ENCODE measurements around the gene SLC44A5.
"Not testable (repeated sequence)": the region's sequence is repeated elsewhere in the genome, so short reads cannot be mapped to it uniquely, and the experiment has no call there.

The SLC44A5 gene

DNA sequence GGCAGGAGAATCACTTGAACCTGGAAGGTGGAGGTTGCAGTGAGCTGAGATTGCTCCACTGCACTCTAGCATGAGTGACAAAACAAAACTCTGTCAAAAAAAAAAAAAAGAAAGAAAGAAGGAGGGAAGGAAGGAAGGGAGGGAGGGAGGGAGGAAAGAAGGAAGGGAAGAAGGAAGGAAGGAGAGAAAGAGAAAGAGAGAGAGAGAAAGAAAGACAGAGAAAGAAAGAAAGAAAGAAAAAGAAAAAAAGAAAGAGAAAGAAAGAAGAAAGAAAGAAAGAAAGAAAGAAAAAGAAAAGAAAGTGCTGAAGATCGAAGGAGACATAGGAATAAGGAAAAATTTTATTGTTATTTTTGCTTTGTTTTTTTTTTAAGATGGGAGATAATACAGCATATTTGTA, 166.7 kb downstream of the SLC44A5 start:
- no peak for DNase-seq

DNA sequence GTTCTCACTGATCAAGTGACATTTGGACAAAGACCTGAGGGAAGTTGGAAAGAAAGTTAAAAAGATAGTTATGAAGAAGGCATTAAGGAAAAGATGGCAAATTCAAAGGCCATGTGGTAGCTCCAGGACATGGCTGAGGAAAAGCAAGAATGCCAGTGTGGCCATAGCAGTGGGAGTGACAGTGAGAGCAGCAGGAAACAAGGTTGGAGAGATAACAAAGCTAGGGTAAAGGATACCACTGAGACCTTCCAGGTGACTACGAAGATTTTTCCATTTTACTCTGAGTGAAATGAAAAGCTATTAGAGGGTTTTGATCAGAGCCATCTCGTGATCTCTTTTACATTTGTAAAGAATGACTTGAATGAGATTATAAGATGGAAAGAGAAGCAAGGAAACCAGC, 170.6 kb downstream of the SLC44A5 start:
- no peak for DNase-seq

DNA sequence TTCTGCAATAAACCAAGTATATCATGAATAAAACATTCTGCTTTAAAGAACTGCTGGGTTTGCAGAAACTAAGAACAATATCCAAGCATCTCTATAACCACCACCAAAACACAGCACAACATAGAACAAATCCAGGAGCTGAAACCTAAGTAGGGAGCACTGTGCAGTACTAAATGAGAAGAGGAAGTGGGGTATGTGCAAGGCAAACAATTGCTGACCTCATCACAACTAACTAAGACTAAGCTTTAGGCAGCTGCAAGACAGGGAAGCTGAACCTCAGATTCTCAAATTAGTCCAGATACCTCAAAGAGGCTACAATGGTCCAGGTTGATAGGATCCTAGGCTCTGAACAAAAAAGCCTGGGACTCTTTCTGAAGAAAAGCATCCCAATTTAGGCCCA, 172.6 kb downstream of the SLC44A5 start:
- DNase-seq, result no peak

DNA sequence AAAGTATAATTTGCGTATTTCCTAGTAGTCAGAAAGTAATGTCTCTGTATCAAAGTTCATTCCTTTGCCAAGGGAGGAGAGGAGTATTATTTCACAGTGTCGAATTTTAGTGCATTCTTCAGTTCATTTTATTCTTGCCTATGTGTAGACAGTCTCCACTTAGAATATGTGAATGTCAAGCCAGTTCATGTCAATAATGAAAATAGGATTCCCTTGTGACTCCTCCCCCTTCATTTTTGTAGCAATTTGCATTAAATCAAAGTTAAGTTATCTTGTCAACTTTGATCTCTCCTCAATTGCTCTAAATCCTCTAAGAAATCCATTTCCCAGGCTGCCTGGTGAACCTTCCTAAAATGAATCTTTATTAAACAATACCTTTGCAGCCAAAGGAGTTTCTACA, 179.1 kb downstream of the SLC44A5 start:
- DNase-seq, result no peak

DNA sequence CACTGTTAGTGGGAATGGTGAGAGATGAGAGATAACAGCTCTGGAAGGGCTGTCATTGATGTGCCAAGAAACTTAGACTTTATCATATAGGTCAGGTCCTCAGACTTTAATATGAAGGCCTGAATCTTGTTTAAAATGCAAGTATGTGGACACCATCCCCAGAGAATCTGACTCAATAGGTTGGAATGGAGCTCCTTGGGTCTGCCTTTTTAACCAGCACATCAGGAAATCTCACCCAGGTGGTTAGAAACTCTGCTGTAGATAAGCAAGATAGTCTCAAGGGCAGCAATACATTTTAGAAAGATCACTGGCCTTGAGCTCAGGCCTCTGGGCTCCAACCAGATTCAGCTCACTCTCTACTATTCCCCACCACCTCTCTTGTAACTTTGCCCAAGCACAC, 180.4 kb downstream of the SLC44A5 start:
- DNase-seq, result no peak

DNA sequence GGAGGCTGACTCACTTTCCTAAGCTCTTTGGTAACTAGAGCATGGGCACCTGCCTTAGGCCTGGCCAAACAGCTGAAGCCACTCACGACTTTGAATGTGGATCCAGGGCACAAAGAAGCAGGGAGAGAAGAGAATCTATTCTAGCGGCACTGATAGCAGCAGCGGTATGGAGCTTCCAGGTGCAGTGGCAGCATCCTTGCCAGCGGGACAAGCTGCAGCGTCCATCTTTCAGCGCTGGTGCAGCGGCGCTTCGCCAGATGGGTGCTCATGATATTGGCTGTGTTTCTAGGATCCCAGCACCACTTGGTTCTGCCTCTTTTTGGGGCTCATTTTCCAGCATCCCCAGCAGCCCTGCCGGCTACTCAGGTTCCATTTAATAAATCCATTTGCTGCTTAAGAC, 184.2 kb downstream of the SLC44A5 start:
- no peak for DNase-seq

DNA sequence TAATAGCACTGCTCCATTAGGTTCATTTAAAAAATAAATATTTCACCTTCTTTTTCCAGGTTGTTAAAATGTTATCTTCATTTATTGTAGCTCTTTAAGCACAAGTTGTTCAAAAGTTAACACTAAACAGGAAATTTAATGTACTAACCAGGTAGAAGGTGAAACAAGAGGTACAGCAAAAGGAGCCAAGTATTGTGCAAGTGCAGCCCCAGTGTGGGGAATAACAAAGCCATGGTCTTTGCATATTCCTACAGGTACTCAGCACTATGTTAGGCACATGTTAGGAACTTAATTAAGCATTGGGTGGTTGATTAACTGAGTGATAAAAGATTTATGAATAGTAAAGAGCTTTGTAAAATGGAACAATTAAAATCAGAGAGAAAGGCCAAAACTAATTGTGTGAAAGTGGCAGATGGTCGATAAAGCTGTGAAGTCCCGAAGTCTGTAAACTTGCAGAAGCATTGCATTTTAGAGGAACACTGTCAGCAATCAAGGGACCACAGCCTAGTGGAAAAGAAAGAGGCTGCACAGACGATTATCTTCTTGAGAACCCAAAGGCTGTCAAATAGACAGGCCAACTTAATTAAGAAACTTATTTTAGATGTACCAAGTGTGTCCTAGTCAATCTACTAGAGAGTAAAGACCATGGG, 185.8 kb downstream of the SLC44A5 start:
- DNase-seq, result no peak

DNA sequence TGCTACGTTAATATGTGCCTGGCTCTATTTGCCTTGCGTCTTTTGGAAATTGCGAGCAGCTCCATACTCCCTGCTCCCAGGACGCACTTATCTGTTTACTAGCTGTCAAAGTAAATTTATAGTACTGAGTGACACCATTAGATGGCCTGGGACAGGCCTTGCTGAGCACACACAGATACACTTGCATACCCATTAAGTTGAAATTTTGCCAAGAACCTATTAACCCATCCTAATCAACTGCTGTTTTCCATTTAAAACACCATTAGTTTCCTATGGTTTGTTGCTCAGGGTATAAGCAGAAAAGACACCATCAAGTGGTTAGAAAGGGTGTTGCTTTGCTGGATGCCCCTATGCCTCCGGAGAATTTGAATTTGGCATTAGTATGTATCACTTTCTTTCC, 187.3 kb downstream of the SLC44A5 start:
- DNase-seq, result no peak

DNA sequence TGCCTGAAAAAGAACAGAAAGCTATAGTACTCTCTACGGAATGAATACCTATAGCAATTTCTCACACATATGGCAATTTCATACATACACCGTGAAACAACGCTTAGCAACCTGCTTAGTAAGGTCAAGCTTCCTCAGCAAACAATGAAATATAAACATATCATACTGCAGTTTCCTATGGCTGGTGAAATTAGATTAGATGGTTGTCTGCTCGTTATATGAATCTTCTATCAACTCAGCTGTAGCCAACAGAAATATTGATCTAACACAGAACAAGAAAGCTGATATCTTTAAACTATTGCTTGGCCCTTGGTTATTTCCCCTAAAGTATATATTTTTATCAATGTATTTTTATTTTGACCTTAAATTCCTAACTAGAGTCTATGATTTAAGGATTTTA, 187.8 kb downstream of the SLC44A5 start:
- no peak for DNase-seq

DNA sequence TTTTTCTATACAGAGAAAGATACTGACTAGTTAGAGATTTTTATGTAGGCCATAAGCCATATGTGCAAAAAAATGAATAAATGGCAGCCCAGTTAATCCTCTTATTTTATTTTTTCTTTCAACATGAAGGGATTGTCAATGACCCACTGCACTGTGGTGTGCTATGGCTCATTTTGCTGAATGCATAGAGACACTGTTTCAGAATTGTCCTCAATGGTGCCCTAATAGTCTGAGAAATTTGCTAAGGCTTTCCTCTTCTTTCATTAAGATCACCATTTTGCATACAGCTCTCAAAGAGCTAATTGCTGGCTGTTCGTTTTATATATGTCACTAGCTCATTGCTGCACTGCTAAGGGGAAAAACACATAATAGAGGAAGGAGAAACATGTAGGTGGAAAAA, 189.5 kb downstream of the SLC44A5 start:
- DNase-seq, result no peak

DNA sequence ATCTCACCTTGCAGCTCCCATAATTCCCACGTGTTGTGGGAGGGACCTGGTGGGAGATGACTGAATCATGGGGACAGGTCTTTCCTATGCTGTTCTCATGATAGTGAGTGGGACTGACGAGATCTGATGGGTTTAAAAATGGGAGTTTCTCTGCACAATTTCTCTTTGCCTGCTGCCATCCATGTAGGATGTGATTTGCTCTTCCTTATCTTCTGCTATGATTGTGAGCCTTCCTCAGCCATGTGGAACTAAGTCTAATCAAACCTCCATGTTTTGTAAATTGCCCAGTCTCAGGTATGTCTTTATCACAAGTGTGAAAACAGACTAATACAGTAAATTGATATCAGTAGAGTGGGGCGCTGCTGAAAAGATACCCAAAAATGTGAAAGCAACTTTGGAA, 195.7 kb downstream of the SLC44A5 start:
- DNase-seq, result no peak

DNA sequence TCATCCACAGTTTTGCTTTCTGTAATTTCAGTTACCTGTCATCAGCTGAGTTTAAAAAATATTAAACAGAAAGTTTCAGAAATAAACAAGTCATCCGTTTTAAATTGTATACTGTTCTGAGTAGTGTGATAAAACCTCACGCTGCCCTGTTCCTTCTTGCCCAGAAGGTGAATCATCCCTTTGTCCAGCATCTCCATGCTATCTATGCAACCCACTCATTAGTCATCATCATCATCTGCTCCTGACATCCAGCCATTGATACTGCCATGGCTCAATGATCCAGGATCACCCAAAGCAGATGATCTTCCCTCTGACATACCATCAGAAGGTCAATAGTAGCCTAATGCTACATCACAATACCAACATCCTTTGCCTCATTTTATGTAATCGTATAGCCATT, 198.3 kb downstream of the SLC44A5 start:
- no peak for DNase-seq

DNA sequence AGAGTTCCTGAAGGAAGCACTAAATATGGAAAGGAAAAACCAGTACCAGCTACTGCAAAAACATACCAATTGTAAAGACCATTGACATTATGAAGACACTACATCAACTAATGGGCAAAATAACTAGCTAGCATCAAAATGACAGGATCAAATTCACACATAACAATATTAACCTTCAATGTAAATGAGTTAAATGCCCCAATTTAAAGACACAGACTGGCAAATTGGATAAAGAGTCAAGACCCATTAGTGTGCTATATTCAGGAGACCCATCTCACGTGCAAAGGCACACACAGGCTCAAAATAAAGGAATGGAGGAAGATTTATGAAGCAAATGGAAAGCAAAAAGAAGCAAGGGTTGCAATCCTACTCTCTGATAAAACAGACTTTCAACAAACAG, 206.2 kb downstream of the SLC44A5 start:
- not testable (repeated sequence) for DNase-seq

DNA sequence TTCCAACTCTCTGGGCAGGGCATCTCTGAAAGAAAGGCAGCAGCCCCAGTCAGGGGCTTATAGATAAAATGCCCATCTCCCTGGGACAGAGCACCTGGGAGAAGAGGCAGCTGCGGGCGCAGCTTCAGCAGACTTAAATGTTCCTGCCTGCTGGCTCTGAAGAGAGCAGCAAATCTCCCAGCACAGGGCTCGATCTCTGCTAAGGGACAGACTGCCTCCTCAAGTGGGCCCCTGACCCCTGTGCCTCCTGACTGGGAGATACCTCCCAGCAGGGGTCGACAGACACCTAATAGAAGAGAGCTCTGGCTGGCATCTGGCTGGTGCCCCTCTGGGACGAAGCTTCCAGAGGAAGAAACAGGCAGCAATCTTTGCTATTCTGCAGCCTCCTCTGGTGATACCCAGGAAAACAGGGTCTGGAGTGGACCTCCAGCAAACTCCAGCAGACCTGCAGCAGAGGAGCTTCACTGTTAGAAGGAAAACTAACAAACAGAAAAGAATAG, 207.7 kb downstream of the SLC44A5 start:
- DNase-seq, result not testable (repeated sequence)

DNA sequence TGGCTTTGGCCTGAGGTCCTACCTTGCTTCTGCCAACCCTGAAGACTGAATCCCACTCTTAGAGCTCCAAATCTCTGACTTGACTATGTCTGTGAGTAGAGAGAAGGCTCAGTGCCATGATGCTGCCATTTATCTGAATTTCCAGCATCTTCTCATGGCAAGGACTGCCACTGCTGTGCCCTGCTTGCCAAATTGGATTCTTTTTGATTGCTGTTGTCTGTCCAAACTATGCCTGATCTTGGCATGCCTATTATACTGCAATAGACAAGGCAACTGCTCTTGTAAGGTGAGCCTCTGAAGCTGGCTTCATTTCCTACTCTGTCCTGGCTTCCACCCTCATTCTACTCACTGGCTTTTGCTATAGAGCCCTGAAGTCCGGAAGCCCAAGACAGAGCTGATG, 210.2 kb downstream of the SLC44A5 start:
- DNase-seq, result no peak

DNA sequence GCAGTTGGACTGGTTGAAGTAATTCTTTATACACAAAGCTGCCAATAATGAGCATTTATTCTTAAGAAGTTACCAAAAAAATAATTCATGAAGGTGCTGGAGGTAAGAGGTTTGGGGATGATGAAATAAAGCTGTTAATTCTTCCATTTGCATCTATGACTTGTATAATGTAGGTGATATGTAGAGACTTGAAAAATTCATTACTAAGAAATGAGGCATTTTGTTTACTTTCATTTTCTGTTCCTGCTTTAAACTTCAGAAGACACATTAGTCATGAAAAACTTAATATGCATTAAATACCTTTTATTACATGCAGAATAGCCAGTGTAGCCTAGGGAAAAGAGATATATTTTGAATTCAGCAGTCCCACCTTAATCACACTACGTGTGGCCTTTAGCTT, 214.2 kb downstream of the SLC44A5 start:
- DNase-seq, result no peak

DNA sequence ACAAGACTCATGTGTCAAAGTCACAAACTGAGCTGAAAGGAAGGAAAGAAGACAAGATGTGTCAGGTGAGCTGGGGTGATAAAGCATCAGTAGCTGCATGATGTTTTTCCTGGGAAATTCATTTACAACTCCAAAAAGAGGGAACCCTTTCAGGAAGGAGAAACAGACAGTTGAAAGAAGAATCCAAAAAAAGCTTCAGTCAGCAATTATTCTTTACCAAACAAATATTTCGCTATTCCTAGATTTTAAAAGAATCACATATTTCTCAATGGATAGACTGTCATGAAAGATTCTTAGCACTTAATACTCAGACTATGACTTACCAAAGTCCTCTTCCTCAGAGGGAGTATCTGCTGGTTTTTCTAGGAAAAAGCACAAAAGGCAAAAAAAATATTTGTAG, 214.7 kb downstream of the SLC44A5 start:
- no peak for DNase-seq

DNA sequence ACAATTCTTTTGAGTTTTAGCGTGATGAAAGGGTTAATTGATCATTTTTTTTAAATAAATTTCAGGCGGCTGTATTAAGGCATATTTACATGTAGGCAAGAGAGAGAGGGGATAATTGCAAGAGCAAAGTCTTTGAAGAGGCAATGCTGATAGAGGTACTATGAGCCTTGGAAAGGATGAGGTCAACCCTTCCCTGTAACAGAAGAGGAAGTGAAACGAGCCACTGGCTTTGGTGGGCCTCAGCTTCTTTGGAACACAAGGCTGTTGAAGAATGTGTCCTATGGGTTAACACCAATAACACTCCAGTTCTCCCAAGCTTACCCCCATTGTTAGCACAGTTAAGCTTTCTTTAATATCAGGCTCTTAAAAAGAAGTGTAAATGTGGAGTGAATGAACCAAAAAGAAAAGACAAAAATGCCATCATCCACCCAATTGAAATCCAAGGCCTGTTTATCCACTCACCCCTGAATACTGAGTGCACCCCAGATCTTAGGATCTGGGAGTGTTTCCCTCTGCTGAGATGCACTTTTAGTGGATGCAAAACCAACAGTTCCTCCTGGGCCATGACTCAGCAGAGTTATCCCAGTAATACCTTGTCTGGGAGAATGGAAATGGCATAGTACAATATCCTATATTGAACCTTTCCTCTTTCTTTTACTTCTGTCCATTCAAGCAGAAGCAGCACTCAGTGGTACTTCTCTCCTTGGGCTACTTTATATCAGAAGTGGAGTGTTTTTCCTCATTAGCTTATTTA, 216.4 kb downstream of the SLC44A5 start:
- no peak for DNase-seq

DNA sequence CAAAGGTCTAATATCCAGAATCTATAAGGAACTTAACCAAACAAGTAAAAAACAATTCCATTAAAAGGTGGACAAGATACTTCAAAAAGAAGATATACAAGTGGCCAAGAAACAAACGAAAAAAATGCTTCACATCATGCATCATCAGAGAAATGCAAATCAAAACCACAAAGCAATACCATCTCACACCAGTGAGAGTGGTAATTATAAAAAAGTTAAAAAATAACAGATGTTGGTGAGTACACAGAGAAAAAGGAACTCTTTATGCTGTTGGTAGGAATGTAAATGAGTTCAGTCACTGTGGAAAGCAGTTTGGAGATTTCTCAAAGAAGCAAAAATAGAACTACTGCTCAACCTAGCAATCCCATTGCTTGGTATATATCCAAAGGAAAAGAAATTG, 218.6 kb downstream of the SLC44A5 start:
- DNase-seq, result no peak

DNA sequence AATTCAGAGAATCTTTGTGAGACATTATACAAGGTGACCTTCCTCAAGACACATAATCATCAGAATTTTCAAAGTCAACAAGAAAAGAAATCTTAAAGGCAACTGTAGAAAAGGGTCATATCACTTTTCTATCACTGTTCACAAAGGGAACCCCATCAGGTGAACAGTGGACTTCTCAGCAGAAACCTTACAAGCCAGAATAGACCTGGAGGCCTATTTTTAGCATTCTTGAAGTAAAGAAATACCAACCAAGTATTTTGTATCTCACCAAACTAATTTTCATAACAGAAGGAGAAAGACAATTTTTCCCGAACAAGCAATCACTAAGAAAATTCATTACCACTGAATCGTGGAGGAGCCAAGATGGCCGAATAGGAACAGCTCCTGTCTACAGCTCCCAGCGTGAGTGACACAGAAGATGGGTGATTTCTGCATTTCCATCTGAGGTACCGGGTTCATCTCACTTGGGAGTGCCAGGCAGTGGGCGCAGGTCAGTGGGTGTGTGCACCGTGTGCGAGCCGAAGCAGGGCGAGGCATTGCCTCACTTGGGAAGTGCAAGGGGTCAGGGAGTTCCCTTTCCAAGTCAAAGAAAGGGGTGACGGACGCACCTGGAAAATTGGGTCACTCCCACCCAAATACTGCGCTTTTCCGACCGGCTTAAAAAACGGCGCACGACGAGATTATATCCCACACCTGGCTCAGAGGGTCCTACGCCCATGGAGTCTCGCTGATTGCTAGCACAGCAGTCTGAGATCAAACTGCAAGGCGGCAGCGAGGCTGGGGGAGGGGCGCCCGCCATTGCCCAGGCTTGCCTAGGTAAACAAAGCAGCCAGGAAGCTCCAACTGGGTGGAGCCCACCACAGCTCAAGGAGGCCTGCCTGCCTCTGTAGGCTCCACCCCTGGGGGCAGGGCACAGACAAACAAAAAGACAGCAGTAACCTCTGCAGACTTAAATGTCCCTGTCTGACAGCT, 235.2 kb downstream of the SLC44A5 start:
- not testable (repeated sequence) for DNase-seq

DNA sequence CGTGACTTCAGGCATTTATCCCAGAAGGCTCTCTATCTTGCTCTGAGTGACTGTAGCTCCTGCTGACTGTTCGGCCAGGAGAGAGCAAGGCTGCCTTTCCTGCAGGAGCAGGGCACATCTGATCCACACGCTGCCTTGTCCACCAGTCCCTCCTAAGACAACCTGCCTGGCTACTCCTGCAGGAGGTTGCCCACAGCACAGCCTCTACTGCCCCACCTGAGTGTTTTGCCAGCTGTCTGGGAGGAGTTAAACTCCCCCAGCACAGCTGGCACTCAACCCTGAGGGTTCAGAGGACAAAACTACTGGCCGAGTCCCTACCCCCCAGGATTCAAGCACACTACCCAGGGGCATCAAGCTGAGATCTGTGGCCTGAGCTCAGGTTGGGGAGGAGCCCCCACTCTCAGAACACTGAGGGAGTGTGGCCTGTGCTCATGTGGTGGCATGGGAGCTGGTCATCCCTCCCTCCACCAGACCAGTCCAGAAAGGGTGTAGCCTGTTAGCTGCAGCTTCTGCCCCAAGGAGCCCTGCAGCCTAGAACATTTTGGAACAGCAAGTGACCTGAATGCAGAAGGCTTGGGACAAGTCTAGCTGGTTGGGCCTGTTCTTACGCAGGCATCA, 237.3 kb downstream of the SLC44A5 start:
- DNase-seq, result no peak

DNA sequence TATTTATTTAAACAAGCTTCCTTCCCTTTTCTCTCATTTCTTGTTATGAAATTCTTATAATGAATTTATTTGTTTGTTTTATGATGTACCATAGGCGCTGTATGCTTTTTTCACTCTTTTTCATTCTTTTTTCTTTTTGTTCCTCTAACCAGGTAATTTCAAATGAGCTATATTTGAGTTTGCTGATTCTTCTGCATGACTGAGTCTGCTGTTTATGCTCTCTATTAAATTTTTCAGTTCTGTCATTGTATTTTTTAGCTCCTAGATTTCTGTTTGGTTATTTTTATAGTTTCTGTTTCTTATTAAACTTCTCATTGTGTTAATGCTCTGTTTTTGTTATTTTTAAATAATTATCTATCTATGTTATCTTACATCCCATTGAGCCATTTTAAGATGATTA, 244.3 kb downstream of the SLC44A5 start:
- DNase-seq, result no peak

DNA sequence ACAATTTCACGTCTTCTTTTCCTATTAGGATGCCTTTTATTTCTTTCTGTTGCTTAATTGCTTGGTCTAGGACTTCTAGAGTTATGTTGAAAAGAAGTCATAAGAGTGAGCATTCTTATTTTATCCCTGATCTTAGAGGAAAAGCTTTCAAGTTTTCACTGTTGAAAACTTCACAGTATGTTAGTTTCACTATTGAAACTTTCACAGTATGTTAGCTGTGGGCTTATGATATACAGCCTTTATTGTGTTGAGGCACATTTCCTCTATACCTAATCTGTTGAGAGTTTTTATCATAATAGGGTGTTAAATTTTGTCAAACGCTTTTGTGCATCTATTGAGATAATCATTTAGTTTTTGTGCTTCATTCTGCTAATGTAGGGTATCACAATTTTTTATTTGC, 249.7 kb downstream of the SLC44A5 start:
- DNase-seq, result no peak

Measured in effector CD8-positive, alpha-beta T cell (primary cell).